ENCODE data around the gene TXK.
A peak's percentile ranks its signal among the peaks of the same experiment; 100 is the strongest.

Gene TXK

GRCh38 chr4:48100256-48100655, 33.8 kb downstream of the TXK start:
- DNase-seq = no peak

DNA sequence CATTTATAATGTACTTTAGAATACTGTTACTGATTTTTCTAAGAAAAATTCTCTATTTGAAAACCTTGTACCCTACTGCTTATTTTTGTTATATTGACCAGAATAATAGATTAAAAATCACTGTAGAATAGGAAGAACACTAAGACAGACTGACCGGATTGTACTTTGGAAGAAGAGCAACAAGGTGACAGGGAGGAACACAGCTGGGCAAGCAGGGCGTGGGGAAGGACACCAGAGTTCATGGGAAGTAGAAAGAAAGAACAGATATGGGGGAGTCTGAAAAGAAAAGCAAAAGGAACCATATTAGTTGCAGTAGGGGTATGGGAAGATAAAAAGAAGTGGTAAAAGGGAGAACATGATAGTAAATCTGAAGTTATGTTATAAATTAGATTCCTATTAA, 38.6 kb downstream of the TXK start:
- DNase-seq = no peak

DNA sequence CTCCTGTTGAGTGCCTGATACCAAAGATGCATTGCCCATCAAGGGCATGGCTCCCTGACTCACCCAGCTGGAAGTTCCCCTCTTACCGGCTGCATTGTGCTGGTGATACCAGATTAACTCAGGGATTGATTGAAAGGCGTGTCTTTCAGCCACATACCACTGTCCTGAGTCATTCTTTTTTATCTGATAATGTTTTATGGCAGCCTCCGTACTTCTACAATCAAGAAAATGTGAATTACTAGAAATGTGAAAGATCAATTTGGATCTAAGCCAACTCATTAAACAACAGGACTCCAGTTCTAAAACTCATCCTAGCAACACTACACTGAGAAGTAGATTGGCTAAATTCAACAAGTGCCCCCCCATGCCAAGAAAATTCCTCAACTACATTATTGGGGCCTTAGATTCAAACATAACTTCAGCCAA, 40.0 kb downstream of the TXK start:
- DNase-seq = peak; percentile 18 to 67

GRCh38 chr4:48090621-48091020, 43.4 kb downstream of the TXK start:
- DNase-seq = no peak

DNA sequence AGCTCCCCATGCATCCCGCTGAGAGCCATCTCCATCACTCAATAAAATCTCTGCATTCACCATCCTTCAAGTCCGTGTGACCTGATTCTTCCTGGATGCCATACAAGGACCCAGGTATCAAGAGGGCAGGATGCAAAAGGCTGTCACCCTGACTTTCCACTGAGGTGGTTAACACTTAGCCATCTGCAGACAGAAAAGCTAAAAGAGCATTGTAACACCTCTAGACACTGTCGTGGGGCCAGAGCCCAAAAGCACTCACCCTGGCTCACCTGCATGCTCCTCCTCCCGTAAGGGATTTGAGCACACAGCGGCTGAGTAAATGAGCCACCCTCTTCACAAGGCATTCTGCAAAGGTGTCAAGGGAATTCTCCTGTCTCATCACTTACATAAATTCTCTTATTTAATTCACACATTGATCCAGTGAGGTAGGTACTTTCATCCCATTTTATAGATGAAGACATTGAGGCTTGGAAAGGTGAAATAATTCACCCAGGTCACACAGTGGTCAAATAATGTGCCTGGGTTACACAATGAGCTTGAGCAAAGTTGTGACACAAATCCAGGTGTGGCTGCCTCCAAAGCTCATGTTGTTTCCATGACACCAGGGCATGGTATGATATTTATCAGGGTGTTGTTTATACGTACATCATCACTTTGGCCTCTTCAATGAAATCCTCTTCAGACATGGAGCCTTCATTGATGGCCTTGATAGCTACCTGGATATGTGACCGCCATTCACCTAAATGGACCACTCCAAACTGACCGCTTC, 48.0 kb downstream of the TXK start:
- no peak for DNase-seq

GRCh38 chr4:48082956-48083355, 51.1 kb downstream of the TXK start:
- DNase-seq = no peak

DNA sequence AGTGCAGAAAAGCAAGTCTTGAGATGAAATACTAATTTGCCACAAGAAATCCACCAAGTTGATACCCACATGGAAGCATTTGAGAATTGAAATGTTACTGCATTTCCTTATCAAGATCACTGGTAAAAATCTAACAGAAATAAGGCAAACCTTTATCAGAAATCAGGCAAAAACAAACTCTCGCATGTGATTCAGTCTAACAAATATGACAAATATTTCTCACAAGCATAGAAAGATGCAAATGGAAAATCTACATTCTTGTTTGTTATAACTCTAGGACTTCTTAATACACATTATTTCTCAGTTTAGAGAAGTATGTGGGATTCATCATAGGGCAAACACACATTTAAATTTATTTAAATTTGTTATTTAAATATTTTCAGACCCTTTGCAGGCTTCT, 52.9 kb downstream of the TXK start:
- DNase-seq = peak in 1 of 2 experiments; percentile 56

DNA sequence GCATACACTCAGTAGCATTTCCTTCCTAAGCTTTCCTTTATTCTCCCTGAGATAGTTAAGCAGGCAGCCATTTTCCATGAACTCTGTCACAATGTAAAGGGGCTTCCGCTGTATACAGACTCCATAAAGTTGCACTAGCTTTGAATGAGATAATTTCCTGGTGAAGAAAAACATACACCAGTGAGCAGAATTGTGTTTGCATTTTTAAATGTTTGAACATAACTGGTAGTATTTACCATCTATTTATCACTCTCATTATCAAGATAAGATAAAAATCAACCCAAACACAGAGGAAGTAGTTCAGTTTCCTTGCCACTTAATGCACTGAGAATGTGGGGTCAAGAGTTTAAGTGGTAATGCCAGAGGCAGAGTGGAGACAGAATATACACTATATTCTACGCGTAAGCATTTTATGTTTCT, 54.1 kb downstream of the TXK start:
- peak; percentile 21 to 84 for DNase-seq

GRCh38 chr4:48078862-48079655, 55.0 kb downstream of the TXK start:
- DNase-seq = peak in 1 of 2 experiments; percentile 45

- no peak for DNase-seq
These were observed 55.6 kb downstream of the TXK start for GRCh38 chr4:48078425-48078824.

GRCh38 chr4:48074657-48075056, 59.4 kb downstream of the TXK start:
- DNase-seq = no peak

GRCh38 chr4:48073567-48074103, 60.4 kb downstream of the TXK start:
- DNase-seq = no peak

DNA sequence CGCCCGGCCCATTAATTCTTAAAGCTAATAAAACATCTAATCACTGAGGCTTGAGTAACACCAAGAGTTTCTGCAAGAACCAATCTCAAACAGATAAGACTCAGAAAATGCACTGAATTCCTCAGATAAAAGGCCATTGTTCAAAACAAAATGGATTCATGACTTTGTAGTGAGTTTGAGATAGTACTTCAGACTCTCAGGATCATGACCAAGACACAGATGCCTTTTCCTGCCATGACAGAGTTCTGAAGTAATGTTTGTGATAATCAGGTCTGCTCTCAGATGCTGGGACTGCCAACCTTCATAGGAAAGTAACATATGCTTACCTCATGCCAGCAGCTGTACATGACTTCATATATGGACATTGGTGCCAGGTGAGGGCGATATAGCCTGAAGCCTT, 62.9 kb downstream of the TXK start:
- DNase-seq = no peak

DNA sequence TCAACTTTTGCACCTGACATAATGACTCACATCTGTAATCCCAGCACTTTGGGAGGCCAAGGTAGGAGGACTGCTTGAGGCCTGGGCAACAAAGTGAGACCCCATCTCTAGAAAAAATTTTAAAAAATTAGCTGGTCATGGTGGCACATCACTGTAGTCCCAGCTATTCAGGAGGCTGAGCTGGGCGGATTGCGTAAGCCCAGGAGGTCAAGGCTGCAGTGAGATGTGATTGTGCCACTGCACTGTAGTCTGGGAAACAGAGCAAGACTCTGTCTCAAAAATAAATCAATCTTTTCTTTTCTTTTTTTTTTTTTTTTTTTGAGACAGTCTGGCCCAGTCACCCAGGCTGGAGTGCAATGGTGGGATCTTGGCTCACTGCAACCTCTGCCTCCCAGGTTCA, 65.0 kb downstream of the TXK start:
- no peak for DNase-seq

- DNase-seq = no peak
These were observed 65.9 kb downstream of the TXK start for GRCh38 chr4:48068182-48068581.

- no peak for DNase-seq
These were observed 66.5 kb downstream of the TXK start for GRCh38 chr4:48067536-48067935.

- no peak for DNase-seq
These were observed 68.4 kb downstream of the TXK start for GRCh38 chr4:48065587-48066052.

DNA sequence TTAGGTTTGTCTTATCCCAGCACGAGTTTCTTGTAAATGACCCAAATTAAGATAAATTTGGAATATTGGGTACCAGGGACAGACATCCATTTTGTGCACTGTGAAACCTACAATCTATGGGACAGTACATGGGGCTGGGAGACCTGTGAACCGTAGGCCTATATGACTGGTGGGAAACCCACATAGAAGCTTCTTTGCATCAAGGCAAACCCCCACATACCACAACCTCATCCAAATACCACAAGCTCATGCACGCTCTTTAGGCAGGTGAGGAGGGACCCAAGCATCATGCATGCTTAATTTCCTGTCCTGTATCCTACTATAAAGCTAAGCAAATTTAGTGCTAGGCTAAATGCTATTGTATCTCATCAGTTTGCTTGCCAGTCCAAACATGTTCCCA, 69.7 kb downstream of the TXK start:
- DNase-seq = no peak

DNA sequence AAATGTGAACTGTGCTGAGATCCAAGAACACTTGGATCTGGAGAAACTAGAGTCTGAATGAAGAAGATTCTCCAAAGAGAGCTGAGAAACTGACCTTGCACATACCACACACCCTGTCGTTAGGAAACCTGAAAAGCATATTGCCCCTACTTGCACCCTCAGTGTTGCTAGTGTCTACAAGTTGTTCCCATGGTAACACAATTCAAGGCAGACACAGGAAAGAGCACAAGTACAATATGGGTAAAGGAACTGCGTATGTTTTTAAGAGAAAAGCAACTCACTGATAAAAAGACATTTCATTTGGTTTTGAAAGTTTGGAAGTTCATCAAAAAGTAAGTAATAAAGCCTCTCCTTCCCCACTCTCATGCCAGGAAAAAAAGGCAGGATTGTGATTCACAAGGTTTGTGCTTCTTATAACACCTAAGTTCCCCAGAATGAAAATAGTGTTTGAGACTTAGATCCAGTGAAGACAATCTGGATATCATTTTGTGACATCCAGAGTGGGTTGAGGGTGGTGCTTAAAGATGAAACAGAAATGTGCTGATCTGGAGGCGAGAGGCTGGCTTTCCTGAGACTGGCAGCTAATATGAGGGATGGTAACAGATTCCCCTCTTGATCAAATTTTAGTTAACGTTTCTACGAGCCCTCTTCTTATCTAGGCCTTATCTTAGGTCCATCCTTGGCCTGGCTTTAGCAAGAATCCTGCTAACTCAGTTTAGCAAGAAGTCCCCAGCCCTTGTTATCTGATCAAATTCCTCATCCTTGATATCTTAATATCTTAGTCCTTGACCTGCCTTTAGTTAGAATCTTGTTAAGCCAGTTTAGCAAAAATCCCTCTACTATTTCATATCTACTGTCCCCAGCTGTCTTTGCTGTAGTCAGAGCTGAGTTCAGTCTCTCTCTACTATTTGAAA, 75.2 kb downstream of the TXK start:
- DNase-seq = no peak

GRCh38 chr4:48051078-48051477, 83.0 kb downstream of the TXK start:
- no peak for DNase-seq

DNA sequence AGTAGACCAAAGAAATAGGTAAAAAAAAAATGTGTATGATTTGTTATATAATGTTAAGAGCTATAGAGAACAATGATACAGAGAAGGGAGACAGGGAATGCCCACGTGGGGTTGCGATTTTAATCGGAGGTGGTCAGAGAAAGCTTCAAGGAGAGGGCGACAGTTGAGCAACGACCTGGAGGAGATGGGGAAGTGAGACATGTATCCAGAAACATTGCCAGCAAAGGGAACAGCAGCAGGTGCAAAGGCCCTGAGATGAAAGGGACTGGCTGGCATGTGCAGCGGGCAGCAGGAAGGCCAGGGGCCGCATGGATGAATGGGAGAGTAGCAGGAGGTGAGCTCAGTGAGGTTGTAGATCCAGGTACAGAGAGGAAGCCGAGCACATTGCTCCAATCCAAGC, 84.6 kb downstream of the TXK start:
- no peak for DNase-seq

- DNase-seq = no peak
These were observed 86.2 kb downstream of the TXK start for GRCh38 chr4:48047896-48048295.

DNA sequence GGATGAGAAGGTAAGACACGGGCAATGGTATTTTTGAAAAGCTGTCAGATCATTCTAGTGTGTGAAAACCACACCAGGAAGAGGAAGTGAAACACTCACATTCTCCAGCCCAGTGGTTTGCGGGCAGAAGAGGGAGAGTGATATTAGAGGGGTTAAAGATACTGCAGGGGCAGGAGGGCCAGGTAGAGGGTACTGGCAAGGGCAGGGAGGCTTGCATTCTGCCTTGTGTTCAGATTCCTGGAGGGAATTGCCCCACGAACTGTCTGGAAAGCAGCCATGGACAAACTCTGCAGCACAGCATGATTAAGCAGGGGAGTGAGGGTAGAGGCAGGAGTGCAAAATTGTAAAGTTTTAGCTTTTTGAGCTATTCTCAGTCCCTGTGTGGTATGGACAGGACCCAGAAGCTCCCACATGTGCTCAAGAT, 86.6 kb downstream of the TXK start:
- DNase-seq = no peak

Data from SW 1271 (cell line).